CMK (cell line): ENCODE results near the gene P2RY14.
"Not testable (repeated sequence)": the region's sequence is repeated elsewhere in the genome, so short reads cannot be mapped to it uniquely, and the experiment has no call there.

Experiments
- DNase-seq: peaks from one replicate; pipeline ENCODE4 v3.0.0-alpha.2; 2010; ENCODE audit warnings: low read depth

The P2RY14 gene

DNA sequence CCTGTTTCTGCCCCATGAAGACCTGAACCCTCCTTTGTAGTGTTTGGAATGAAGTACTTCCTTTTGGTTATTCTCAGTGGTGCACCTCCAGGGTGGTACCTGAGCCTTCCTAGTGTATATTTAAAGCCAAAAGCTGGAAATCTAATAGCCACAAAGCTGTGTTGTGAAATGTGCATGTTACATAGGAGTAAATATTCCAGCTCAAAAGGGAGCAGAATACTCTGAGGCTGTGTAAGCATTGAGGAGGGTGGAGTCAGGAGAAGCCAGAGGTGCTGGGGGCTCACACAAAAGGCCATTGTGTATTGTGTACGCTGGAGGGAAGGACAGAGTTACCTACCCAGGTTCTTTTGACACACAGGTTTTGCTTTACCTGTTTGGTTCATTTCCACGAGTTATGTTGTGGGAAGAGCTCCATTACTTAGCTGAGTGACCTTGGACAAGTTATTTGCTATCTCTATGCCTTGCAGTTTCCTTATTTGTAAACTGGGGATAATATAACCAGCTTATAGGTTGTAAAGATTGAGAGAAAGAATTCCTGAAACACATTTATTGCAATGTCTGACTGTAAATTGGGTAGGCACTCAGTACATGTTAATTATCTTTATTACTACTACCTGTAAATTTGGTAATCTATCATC lies 100.0 kb downstream of the P2RY14 start:
- no peak for DNase-seq

DNA sequence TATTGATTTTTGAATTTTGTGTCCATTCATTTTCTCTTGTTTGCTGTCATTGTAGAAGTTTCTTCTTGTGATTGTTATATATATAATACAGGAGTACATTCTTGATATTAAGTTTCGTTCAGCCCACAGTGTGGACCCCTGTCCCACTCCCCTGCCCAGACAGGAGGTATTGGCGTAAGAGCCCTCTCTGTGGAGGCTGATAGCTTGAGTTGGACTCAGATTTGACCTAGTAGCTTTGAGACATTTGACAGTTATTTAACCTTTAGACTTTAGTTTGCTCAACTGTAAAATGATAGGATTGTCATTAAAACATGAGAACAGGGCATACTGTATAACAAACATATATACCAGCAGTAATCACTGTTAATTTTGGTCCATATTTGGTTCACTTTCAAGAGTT lies 102.4 kb downstream of the P2RY14 start:
- no peak for DNase-seq

DNA sequence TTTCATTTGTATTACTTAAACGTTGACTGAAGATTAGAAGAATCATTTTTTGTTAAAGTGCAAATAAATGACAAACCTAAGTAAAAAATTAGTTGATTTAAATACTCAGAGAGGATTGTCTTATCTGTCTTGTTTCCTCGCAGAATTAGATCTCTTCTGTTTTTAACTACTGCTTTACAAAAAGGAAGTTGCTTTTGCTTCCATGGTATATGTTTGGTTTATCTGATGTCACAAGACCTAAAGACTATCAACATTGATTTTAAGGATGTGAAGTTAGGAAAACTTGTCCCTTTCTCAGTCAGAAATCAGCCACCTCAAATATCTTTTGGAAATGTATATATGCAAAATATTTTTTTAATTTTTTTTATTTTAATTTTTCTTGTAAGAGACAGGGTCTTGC lies 104.0 kb downstream of the P2RY14 start:
- DNase-seq: no peak

DNA sequence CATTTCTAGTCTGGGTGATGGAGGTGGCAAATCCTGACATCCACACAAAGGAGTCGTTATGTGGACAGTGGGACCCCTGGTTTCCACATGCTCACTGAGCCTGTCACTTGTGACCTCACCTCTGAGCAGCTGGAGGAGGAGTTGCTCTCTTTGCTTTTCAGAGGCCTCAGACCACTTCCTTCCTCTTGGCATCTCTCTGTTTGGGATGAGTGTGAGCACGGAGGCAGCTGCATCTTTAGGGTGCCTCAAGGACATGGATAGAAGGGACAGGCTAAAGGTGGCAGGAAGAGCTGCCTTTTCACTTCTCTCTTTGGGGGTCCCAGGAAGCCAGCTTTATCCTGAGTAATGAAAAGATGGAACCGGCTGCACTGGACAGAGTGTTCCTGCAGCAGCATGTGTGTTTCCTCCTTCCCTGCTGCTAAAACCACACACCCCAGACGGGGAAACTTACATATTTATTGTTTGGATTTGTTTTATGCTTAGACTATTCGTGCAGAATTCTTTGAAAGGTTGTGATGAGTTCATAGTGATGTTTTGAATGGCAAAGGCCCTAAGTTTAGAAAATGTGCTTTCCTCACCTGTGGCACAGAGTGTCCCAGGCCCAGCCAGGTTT lies 107.1 kb downstream of the P2RY14 start:
- no peak for DNase-seq

DNA sequence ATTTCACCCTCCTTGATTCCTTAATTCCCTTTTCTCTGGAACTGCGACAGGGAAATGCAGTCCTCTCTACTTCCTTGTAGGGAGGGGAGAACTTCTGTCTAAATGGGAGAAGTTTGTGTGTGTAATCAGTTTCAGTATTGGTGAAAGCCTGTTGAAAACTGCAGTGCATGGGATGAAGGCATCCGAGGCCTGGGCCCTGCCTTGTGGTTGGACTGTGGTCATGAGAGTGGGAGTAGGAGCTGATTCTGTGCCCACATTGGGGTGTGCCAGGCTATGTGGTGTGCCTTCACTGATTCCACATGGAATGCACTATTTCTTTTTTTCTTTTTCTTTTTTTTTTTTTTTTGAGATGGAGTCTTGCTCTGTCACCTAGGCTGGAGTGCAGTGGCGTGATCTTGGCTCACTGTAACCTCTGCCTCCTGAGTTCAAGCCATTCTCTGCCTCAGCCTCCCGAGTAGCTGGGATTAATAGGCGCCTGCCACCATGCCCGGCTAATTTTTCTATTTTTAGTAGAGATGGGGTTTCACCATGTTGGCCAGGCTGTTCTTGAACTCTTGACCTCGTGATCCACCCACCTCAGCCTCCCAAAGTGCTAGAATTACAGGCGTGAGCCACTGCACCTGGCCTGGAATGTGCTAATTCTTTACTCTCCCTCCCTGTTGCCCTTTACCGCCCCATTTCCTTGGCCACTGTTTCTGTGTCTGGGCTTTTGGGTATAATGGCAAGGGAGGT lies 108.2 kb downstream of the P2RY14 start:
- not testable (repeated sequence) for DNase-seq

DNA sequence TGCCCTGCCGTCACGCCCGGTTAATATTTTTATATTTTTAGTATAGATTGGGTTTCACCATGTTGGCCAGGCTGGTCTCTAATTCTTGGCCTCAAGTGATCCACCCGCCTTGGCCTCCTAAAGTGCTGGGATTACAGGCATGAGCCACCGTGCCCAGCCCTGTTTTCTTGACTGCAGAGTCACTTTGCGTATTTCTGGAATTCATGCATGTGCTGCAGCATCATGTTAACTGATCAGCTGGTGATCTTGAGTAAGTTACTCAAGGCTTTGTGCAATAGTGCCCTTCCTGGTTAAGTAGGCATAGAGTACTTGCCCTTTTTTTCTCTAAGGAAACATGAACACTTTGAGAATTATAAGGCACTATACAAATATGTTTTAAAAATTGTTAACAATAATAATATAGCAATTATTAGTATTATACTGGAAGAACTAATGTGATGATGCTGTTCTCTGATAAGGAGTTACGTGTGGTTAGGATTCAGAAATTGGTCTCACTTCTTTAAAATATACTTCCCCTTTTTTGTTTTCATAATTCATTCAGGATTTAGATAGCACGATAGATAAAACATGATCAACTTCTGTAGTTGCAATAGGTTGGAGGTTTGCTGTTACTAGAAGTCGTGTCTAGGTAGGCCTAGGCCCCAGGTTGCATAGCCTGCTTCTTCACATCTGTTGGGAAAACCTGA lies 108.9 kb downstream of the P2RY14 start:
- no peak for DNase-seq

DNA sequence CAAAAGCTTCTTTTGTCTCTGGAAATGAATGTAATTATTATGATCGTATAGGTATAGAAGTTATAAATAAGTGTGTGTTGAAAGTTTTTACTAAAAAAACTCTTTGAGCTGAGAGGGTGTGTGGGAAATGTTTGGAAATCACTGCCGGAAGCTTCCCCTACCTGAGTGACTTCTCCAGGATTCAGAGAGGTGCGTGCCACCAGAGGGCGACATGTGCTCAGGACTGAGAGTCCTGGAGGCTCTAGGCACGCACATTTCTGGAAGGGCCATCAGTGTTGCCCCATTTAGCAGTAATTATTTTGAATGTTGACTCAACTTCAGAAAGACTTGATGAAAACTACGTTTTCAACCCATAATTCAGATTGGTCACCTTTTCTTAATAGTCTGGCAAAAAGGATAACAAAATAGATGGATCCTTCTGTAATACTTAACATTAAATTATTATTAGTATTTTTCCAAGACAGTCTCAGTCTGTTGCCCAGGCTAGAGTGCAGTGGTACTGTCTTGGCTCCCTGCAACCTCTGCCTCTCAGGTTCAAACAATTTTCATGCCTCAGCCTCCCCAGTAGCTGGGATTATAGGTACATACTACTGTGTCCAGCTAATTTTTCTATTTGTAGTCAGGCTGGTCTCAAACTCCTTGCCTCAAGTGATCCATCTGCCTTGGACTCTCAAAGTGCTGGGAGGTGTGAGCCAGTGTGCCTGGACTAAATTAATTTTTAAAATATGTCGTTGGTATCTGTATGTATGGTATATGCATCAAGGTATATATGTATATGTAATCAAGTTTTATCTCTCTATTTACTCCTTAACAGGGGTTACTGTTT lies 109.9 kb downstream of the P2RY14 start:
- DNase-seq: no peak

DNA sequence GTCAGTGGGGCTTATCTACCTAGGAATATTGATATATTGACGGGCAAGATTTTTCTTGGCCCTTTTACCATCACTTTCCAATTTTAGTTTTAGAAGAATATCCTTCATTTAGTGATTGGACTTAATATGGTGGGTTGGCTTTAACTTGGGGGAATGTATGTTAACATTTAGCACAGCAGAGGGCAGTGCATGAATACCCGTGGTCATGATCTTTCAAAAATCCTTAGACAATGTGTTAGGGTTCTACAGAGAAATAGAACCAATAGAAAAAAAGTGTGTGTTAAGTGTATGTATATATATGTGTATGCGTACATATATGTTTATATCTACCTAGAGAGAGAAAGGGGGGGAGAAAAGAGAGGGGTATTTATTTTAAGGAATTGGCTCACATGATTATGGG lies 112.2 kb downstream of the P2RY14 start:
- DNase-seq: no peak

DNA sequence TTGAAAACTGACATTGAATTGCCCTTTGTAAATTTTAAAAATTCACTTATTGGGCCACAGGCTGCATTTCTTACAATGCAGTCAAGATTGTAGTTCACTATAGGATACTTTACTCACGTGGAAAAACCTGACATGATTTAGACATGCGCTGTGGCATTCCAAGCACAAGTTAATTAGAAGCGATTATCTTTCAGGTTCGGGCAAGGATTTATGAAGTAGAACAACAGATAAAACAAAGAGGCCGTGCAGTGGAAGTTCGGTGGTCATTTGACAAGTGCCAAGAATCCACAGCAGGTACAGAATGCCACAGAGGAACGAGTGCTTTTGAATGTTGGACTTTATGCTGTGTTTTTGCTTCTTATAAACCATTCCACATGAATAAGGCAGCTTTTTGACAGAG lies 113.1 kb downstream of the P2RY14 start:
- DNase-seq: no peak
